Renal cortex interstitium (tissue), 15 donors: Measurements from ENCODE around the gene MLH1. TPM values are rescaled to one million over a fixed set of nuclear protein-coding genes. Genes with fewer than 3 reads are reported as not detected.
"Not testable (repeated sequence)": the region's sequence is repeated elsewhere in the genome, so short reads cannot be mapped to it uniquely, and the experiment has no call there.

Source experiments
- DNase-seq, 11 donors: peaks; one replicate each; pipeline ENCODE4 v3.0.0-alpha.2; 2013; ENCODE audit warnings: low read depth in 9 of 11, low spot score in 4 of 11; ENCODE audit errors: extremely low read depth in 1 of 11
- long read RNA-seq, 16 experiments: transcript quantifications; one replicate each; lab custom pipeline, GENCODE V29; 2026
- polyA plus RNA-seq, 3 donors: library from polyadenylated mRNA; unstranded; fragments of 120-200 nt; gene quantifications; one replicate each; pipeline ENCODE4 v1.2.1, GENCODE V29; 2013; ENCODE audit not compliant: insufficient read length in 3 of 3

Gene MLH1
- polyA plus RNA-seq: 10 to 100 TPM; 50.2 to 54.6 (median 50.9) TPM
- long read RNA-seq, donor 1, partial matches to known transcripts: 0 of 2 reads
- long read RNA-seq, donor 1, other reads (novel, unspliced or antisense): 0 of 2 reads
- long read RNA-seq, donor 2, partial matches to known transcripts: 0 of 2 reads
- long read RNA-seq, donor 2, other reads (novel, unspliced or antisense): 0 of 2 reads
- long read RNA-seq, donor 3, transcript MLH1-201 (19 exons, 2,752 nt): major isoform, 5 of 6 reads
- long read RNA-seq, donor 3, partial matches to known transcripts: 0 of 6 reads
- long read RNA-seq, donor 3, other reads (novel, unspliced or antisense): 0 of 6 reads
- long read RNA-seq, donor 4, partial matches to known transcripts: 46 of 51 reads
- long read RNA-seq, donor 4, other reads (novel, unspliced or antisense): 0 of 51 reads
- long read RNA-seq, donor 5: 0 reads
- long read RNA-seq, donor 6, partial matches to known transcripts: 25 of 27 reads
- long read RNA-seq, donor 6, other reads (novel, unspliced or antisense): 0 of 27 reads
- long read RNA-seq, donor 7, transcript MLH1-201 (19 exons, 2,752 nt): major isoform, 5 of 36 reads
- long read RNA-seq, donor 7, partial matches to known transcripts: 23 of 36 reads
- long read RNA-seq, donor 7, other reads (novel, unspliced or antisense): 8 of 36 reads
- long read RNA-seq, donor 8, transcript MLH1-201 (19 exons, 2,752 nt): major isoform, 5 of 41 reads
- long read RNA-seq, donor 8, partial matches to known transcripts: 31 of 41 reads
- long read RNA-seq, donor 8, other reads (novel, unspliced or antisense): 5 of 41 reads
- long read RNA-seq, donor 9, transcript MLH1-201 (19 exons, 2,752 nt): major isoform, 6 of 6 reads
- long read RNA-seq, donor 9, partial matches to known transcripts: 0 of 6 reads
- long read RNA-seq, donor 9, other reads (novel, unspliced or antisense): 0 of 6 reads
- long read RNA-seq, donor 10, transcript MLH1-201 (19 exons, 2,752 nt): major isoform, 5 of 11 reads
- long read RNA-seq, donor 10, partial matches to known transcripts: 6 of 11 reads
- long read RNA-seq, donor 10, other reads (novel, unspliced or antisense): 0 of 11 reads
- long read RNA-seq, donor 11, partial matches to known transcripts: 0 of 4 reads
- long read RNA-seq, donor 11, other reads (novel, unspliced or antisense): 0 of 4 reads
- long read RNA-seq, donor 12, partial matches to known transcripts: 7 of 7 reads
- long read RNA-seq, donor 12, other reads (novel, unspliced or antisense): 0 of 7 reads
- long read RNA-seq, donor 13, transcript MLH1-201 (19 exons, 2,752 nt): major isoform, 11 of 11 reads
- long read RNA-seq, donor 13, partial matches to known transcripts: 0 of 11 reads
- long read RNA-seq, donor 13, other reads (novel, unspliced or antisense): 0 of 11 reads
- long read RNA-seq, donor 14, partial matches to known transcripts: 0 of 3 reads
- long read RNA-seq, donor 14, other reads (novel, unspliced or antisense): 0 of 3 reads
- long read RNA-seq, donor 15, partial matches to known transcripts: 0 of 1 reads
- long read RNA-seq, donor 15, other reads (novel, unspliced or antisense): 0 of 1 reads
- long read RNA-seq, donor 16, transcript MLH1-201 (19 exons, 2,752 nt): major isoform, 15 of 24 reads
- long read RNA-seq, donor 16, partial matches to known transcripts: 7 of 24 reads
- long read RNA-seq, donor 16, other reads (novel, unspliced or antisense): 0 of 24 reads

DNA sequence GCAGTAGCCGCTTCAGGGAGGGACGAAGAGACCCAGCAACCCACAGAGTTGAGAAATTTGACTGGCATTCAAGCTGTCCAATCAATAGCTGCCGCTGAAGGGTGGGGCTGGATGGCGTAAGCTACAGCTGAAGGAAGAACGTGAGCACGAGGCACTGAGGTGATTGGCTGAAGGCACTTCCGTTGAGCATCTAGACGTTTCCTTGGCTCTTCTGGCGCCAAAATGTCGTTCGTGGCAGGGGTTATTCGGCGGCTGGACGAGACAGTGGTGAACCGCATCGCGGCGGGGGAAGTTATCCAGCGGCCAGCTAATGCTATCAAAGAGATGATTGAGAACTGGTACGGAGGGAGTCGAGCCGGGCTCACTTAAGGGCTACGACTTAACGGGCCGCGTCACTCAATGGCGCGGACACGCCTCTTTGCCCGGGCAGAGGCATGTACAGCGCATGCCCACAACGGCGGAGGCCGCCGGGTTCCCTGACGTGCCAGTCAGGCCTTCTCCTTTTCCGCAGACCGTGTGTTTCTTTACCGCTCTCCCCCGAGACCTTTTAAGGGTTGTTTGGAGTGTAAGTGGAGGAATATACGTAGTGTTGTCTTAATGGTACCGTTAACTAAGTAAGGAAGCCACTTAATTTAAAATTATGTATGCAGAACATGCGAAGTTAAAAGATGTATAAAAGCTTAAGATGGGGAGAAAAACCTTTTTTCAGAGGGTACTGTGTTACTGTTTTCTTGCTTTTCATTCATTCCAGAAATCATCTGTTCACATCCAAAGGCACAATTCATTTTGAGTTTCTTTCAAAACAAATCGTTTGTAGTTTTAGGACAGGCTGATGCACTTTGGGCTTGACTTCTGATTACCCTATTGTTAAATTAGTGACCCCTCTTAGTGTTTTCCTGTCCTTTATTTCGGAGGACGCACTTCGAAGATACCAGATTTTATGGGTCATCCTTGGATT, at the start of gene MLH1:
Gene MLH1, plus strand, starts transcription at position 193 of the 958 bp plus-strand sequence. Its CDS starts 30 bp downstream, at position 223.
- DNase-seq: peak in 10 of 11 donors; percentile 100

- no peak for DNase-seq
These were observed 49.7 kb upstream of the MLH1 start for GRCh38 chr3:36943601-36944000.

DNA sequence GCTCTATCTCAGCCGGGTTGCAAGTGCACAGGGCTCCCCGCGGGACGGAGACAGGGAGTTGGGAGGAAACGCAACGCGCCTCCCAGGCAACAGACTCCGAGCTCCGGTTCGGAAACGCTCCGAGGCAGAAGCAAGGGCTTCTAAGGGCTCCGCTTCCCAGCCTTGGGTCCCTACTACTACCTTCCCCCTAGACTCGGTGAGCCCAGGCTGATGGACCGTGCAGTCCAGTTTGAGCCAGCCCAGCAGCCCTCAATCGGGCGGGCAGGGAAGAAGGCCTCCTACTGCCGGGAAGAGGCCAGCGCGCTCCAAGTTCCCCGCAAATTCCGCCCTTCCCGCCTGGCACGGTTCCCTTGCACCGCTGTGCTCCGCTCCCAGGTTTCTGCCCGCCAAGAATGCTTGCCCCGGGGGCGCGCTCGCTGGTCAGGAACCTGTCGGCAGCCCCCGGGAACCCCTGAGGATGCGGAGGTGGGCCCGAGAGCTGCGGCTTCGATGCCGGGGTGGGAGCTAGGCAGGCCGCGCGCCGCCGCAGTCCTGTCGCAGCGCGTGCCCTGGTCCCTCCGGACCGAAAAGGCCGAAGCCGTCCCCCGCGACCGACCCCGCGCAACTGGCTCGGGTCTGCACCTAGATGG, 49.2 kb upstream of the MLH1 start:
- peak in 10 of 11 donors; percentile 43 to 59 (median 54) for DNase-seq

- peak in 8 of 11 donors; percentile 46 to 65 (median 59) for DNase-seq
These were observed 48.6 kb upstream of the MLH1 start, which contains the start of gene TRANK1 for GRCh38 chr3:36944641-36945270. TSS of gene TRANK1 (minus strand) at chr3:36945054. CDS start at chr3:36944809, 245 bp downstream.

- DNase-seq: no peak
These were observed 47.9 kb upstream of the MLH1 start for GRCh38 chr3:36945333-36945980.

- not testable (repeated sequence) for DNase-seq
These were observed 45.5 kb upstream of the MLH1 start for GRCh38 chr3:36947814-36948213.

DNA sequence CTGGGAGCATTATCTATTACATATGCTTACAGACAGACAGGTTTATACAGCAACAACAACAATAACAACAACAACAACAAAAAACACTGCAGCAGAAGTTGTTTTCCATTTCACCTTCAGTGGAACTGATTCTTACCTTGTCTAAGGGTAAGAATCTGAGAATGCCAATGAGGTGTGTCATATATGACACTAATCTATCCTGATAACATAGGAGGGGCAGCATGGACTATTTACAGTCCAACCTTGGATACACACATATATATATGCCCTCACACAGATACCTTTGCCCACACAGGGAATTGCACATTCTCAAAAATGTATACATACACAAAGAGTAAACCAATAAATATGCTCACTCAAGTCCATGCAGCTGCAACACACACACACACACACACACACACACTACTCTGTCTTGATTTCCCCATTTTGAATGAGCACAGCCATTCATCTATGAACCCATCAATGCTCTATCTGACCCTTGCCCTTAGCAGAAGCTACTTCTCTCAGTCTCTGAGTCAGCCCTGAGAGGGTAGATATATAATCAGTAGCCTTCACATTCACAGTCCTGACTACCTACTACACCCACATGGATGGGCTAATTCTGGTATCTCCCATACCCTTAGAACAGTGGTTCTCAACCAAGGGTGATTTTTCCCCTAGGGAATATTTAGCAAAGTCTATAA, 38.7 kb upstream of the MLH1 start:
- no peak for DNase-seq

- no peak for DNase-seq
These were observed 37.2 kb upstream of the MLH1 start for GRCh38 chr3:36956155-36956554.

- DNase-seq: no peak
These were observed 36.3 kb upstream of the MLH1 start for GRCh38 chr3:36957063-36957462.

- DNase-seq: no peak
These were observed 35.2 kb upstream of the MLH1 start for GRCh38 chr3:36957862-36958686.

DNA sequence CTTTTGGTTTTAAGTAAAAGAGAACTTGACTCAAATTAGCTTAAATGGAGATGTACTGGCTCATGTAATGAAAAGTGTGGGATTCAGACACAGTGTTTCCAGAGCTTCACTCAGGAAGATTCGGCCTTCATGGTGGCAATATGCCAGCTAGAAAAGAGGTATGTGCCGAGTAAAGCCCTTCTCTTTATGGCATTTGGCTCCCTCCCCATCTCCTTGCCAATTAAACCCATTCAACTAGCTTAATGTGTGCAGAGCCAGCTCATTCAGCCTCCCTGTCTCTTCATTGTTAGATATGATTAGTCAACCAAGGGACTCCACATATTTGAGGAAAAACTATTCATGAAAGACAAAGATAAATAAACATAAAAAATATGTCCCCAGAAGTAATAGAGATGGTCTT, 33.5 kb upstream of the MLH1 start:
- no peak for DNase-seq

GRCh38 chr3:36960502-36960901, 32.8 kb upstream of the MLH1 start:
- no peak for DNase-seq

GRCh38 chr3:36963008-36963407, 30.3 kb upstream of the MLH1 start:
- DNase-seq: not testable (repeated sequence)

DNA sequence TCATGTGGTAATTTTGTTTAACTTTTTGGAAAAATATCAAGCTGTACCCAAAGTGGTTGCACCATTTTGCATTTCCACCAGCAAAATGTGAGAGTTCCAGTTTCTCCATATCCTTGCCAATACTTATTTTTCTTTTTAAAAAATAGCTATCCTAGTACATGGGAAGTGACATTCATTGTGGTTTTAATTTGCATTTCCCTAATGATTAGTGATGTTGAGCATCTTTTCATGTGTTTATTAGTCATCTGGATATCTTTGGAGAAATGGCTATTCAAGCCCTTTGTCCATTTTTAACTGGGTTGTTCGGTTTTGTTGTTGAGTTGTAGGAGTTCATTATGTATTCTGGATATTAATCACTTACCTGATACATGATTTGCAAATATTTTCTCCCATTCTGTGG, 29.0 kb upstream of the MLH1 start:
- no peak for DNase-seq
